ENCODE results near the gene ERV3-1. TPM values are rescaled to one million over a fixed set of nuclear protein-coding genes. Genes with fewer than 3 reads are reported as not detected.
A peak's percentile ranks its signal among the peaks of the same experiment; 100 is the strongest.
"Not testable (repeated sequence)": the region's sequence is repeated elsewhere in the genome, so short reads cannot be mapped to it uniquely, and the experiment has no call there.

Gene ERV3-1
- total and polyA plus RNA-seq, 2 experiments from 2014 or later: 15.3 to 26.8 TPM

- DNase-seq (ENCODE audit: low spot score); H3K36me3 Mint-ChIP-seq (ENCODE audit: low read depth); H3K9me2 ChIP-seq (ENCODE audit: insufficient read depth); H3K27me3 ChIP-seq (ENCODE audit: insufficient read depth); H3K4me1 ChIP-seq (ENCODE audit: insufficient read depth); H3K27me3 Mint-ChIP-seq (ENCODE audit: insufficient read depth, low read depth, poor library complexity); H3K27ac Mint-ChIP-seq; H4K20me1 ChIP-seq (replicated peaks; ENCODE audit: insufficient read depth); H2AFZ ChIP-seq; H3K27ac ChIP-seq (ENCODE audit: low read depth); ATAC-seq; H3K4me1 Mint-ChIP-seq; H3K79me2 ChIP-seq (replicated peaks; ENCODE audit: insufficient read depth); H3K36me3 ChIP-seq (ENCODE audit: insufficient read depth); H3K4me3 ChIP-seq; H3F3A ChIP-seq (replicated peaks; ENCODE audit: low read depth); H3K4me2 ChIP-seq; H3K4me3 Mint-ChIP-seq: not testable (repeated sequence)
- H3K9me3 Mint-ChIP-seq: peaks cover 19% of the 10 kb centered on the region
Measured at GRCh38 chr7:65034120-65034782, 27.8 kb upstream of the ERV3-1 start.

- ATAC-seq; H3K9me2 ChIP-seq (ENCODE audit: insufficient read depth); H3K4me2 ChIP-seq; H3K27ac Mint-ChIP-seq; H3K27ac ChIP-seq (ENCODE audit: low read depth); H3K4me1 Mint-ChIP-seq; H3K36me3 ChIP-seq (ENCODE audit: insufficient read depth); H4K20me1 ChIP-seq (replicated peaks; ENCODE audit: insufficient read depth); DNase-seq (ENCODE audit: low spot score); H2AFZ ChIP-seq; H3K36me3 Mint-ChIP-seq (ENCODE audit: low read depth); H3K4me3 Mint-ChIP-seq; H3K27me3 Mint-ChIP-seq (ENCODE audit: insufficient read depth, low read depth, poor library complexity); H3K4me3 ChIP-seq; H3F3A ChIP-seq (replicated peaks; ENCODE audit: low read depth); H3K4me1 ChIP-seq (ENCODE audit: insufficient read depth); H3K27me3 ChIP-seq (ENCODE audit: insufficient read depth); H3K79me2 ChIP-seq (replicated peaks; ENCODE audit: insufficient read depth): not testable (repeated sequence)
- peaks cover 19% of the 10 kb centered on the region for H3K9me3 Mint-ChIP-seq
Measured at GRCh38 chr7:65033391-65033790, 26.9 kb upstream of the ERV3-1 start.

GRCh38 chr7:65025023-65025422 lies 18.5 kb upstream of the ERV3-1 start:
- H3F3A ChIP-seq (replicated peaks; ENCODE audit: low read depth); H3K27me3 ChIP-seq (ENCODE audit: insufficient read depth); H3K9me2 ChIP-seq (ENCODE audit: insufficient read depth); ATAC-seq; DNase-seq (ENCODE audit: low spot score); H3K27me3 Mint-ChIP-seq (ENCODE audit: insufficient read depth, low read depth, poor library complexity); H3K36me3 ChIP-seq (ENCODE audit: insufficient read depth); H3K4me1 Mint-ChIP-seq; H3K36me3 Mint-ChIP-seq (ENCODE audit: low read depth); H3K79me2 ChIP-seq (replicated peaks; ENCODE audit: insufficient read depth); H2AFZ ChIP-seq; H3K4me2 ChIP-seq; H4K20me1 ChIP-seq (replicated peaks; ENCODE audit: insufficient read depth); H3K4me1 ChIP-seq (ENCODE audit: insufficient read depth); H3K27ac ChIP-seq (ENCODE audit: low read depth); H3K4me3 Mint-ChIP-seq; H3K4me3 ChIP-seq; H3K27ac Mint-ChIP-seq: not testable (repeated sequence)
- peaks cover 12% of the 10 kb centered on the region for H3K9me3 Mint-ChIP-seq

DNA sequence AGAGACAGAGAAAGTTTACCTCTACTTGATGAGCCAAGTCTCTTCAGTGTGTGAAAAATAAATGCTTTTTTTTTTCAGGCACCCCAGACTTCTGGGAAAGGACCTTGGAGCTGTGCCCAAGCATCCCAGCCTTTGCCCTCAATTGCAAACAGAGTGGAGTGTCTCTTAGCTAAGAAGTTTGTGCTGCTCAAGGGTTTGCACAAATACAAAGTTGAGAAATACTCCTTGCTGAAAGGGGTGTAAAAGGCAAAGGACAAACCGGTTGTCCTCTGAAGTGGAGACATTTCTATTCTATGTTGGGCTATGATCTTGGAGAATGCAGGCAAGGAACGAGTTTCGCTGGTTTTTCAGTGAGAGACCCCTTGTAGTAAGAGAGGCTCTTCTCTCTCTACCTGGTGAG lies 14.5 kb upstream of the ERV3-1 start:
- H2AFZ ChIP-seq; ATAC-seq; H3K36me3 ChIP-seq (ENCODE audit: insufficient read depth); H3K4me3 Mint-ChIP-seq; H3K4me2 ChIP-seq; H3K36me3 Mint-ChIP-seq (ENCODE audit: low read depth); H3K9me2 ChIP-seq (ENCODE audit: insufficient read depth); H3K4me1 ChIP-seq (ENCODE audit: insufficient read depth); H3K9me3 Mint-ChIP-seq; DNase-seq (ENCODE audit: low spot score); H3F3A ChIP-seq (replicated peaks; ENCODE audit: low read depth); H3K79me2 ChIP-seq (replicated peaks; ENCODE audit: insufficient read depth); H4K20me1 ChIP-seq (replicated peaks; ENCODE audit: insufficient read depth); H3K27ac ChIP-seq (ENCODE audit: low read depth); H3K4me1 Mint-ChIP-seq; H3K27ac Mint-ChIP-seq; H3K27me3 ChIP-seq (ENCODE audit: insufficient read depth); H3K27me3 Mint-ChIP-seq (ENCODE audit: insufficient read depth, low read depth, poor library complexity); H3K4me3 ChIP-seq: not testable (repeated sequence)

GRCh38 chr7:65009881-65010280 lies 3.4 kb upstream of the ERV3-1 start:
- H3K9me3 Mint-ChIP-seq; H3K4me1 ChIP-seq (ENCODE audit: insufficient read depth); H3K36me3 Mint-ChIP-seq (ENCODE audit: low read depth); H3K4me3 Mint-ChIP-seq; H3F3A ChIP-seq (replicated peaks; ENCODE audit: low read depth); H3K27me3 ChIP-seq (ENCODE audit: insufficient read depth); H3K27ac ChIP-seq (ENCODE audit: low read depth); H4K20me1 ChIP-seq (replicated peaks; ENCODE audit: insufficient read depth); H3K9me2 ChIP-seq (ENCODE audit: insufficient read depth); H3K4me3 ChIP-seq; H3K27ac Mint-ChIP-seq; H3K4me2 ChIP-seq; H3K36me3 ChIP-seq (ENCODE audit: insufficient read depth); ATAC-seq; DNase-seq (ENCODE audit: low spot score); H2AFZ ChIP-seq: not testable (repeated sequence)
- Mint-ChIP-seq H3K4me1 (peaks cover 12% of the 10 kb centered on the region), H3K27me3 (ENCODE audit: insufficient read depth, low read depth, poor library complexity) (peaks cover 14% of the 10 kb centered on the region)
- H3K79me2 ChIP-seq (replicated peaks; ENCODE audit: insufficient read depth): peaks cover 12% of the 10 kb centered on the region

DNA sequence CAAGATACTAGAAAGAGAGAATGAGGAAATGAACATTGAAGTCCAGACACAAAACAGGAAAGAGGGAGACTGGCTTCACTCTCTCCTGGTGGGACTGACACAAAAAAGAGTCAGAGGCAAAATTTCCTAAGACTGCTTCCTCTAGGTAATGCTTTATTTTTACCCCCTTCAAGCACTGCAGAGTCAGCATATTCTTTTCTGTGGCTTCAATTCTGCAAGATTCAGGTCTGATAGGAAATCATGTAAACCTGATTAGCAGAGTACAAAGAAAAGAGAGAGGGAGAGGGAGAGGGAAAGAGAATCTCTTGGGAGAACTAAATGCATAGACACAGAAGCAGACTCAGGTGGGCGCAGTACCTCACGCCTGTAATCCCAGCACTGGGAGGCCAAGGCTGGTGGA lies 2.9 kb upstream of the ERV3-1 start:
- not testable (repeated sequence) for H3F3A ChIP-seq (replicated peaks; ENCODE audit: low read depth); H4K20me1 ChIP-seq (replicated peaks; ENCODE audit: insufficient read depth); H3K9me3 Mint-ChIP-seq; H3K4me2 ChIP-seq; H3K36me3 ChIP-seq (ENCODE audit: insufficient read depth); H3K27ac ChIP-seq (ENCODE audit: low read depth); H3K27ac Mint-ChIP-seq; H3K36me3 Mint-ChIP-seq (ENCODE audit: low read depth); H3K9me2 ChIP-seq (ENCODE audit: insufficient read depth); H2AFZ ChIP-seq; H3K27me3 ChIP-seq (ENCODE audit: insufficient read depth); ATAC-seq; DNase-seq (ENCODE audit: low spot score); H3K4me3 Mint-ChIP-seq; H3K4me3 ChIP-seq
- H3K79me2 ChIP-seq (replicated peaks; ENCODE audit: insufficient read depth): peaks cover 17% of the 10 kb centered on the region
- Mint-ChIP-seq H3K4me1 (peaks cover 17% of the 10 kb centered on the region), H3K27me3 (ENCODE audit: insufficient read depth, low read depth, poor library complexity) (peaks cover 14% of the 10 kb centered on the region)
- peaks cover 14% of the 10 kb centered on the region for H3K4me1 ChIP-seq (ENCODE audit: insufficient read depth)

DNA sequence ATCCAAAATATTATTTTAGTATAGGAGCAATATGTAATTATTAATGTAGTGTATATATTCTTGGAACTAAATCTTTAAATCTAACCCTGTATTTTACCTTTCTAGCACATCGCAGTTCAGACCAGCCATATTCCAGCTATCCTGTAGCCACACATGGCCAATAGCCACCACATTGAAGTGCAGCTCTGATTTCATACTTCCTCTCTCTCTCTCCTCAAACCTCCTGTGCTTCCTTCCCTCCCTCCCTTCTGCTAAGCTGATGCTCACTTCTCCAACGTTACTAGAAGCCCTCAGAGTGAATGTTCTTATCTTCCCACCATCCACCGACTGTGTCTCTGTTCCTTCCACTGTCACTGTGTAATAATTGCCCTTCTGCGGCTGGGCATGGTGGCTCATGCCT lies 549 bp upstream of the ERV3-1 start:
- not testable (repeated sequence) for H3K4me2 ChIP-seq; H4K20me1 ChIP-seq (replicated peaks; ENCODE audit: insufficient read depth); H3K9me2 ChIP-seq (ENCODE audit: insufficient read depth); H3F3A ChIP-seq (replicated peaks; ENCODE audit: low read depth); H3K9me3 Mint-ChIP-seq; DNase-seq (ENCODE audit: low spot score); H3K36me3 ChIP-seq (ENCODE audit: insufficient read depth); H3K27me3 ChIP-seq (ENCODE audit: insufficient read depth); H3K27ac ChIP-seq (ENCODE audit: low read depth)
- Histone ChIP-seq H2AFZ (peak overlapping the region; percentile 1), H3K4me3 (0 out of 2 replicates have a peak overlapping the region, but pooled peaks have one; percentile 84), H3K79me2 (replicated peaks; ENCODE audit: insufficient read depth) (peaks cover 39% of the 10 kb centered on the region), H3K4me1 (ENCODE audit: insufficient read depth) (peaks cover 15% of the 10 kb centered on the region)
- Mint-ChIP-seq H3K4me1 (peaks cover 21% of the 10 kb centered on the region), H3K27me3 (ENCODE audit: insufficient read depth, low read depth, poor library complexity) (peaks cover 14% of the 10 kb centered on the region), H3K36me3 (ENCODE audit: low read depth) (peaks cover 18% of the 10 kb centered on the region), H3K4me3 (peak overlapping the region; percentile 97), H3K27ac (peak overlapping the region; percentile 84; the same call in 1 of the 2 replicates)
- peak; percentile 5; the same call in 1 of the 3 replicates for ATAC-seq

All from GM23338 (cell line).